Ovary (tissue), 9 donors: Measurements from ENCODE around the gene SLAMF7. TPM values are rescaled to one million over a fixed set of nuclear protein-coding genes. Genes with fewer than 3 reads are reported as not detected.

Experiments
- DNase-seq, 5 donors: peaks; one replicate each; pipeline ENCODE4 v3.0.0-alpha.2; 2019 to 2020
- H3K27ac ChIP-seq, 2 donors: fragments of 200-600 bp; one replicate each; pipeline versions ENCODE4 v1.5.1 to v1.8.0; 2019 to 2022
- H3K27me3 ChIP-seq: fragments of 200-600 bp; one replicate; pipeline ENCODE4 v1.8.0; 2022
- H3K36me3 ChIP-seq: fragments of 200-600 bp; sonication (generic); one replicate; pipeline ENCODE4 v1.5.1; 2019
- H3K4me1 ChIP-seq: one replicate; pipeline ENCODE4 v1.8.1; 2013; ENCODE audit warnings: mild to moderate bottlenecking, moderate library complexity; ENCODE audit not compliant: insufficient read depth
- H3K4me3 ChIP-seq: fragments of 200-600 bp; sonication (generic); one replicate; pipeline ENCODE4 v1.5.1; 2017
- H3K9me3 ChIP-seq, 2 donors: fragments of 200-600 bp in 1 of 2; sonication (generic) in 1 of 2; one replicate each; pipeline versions ENCODE4 v1.5.1 to v1.8.1; 2013 to 2019; ENCODE audit warnings: mild to moderate bottlenecking in 1 of 2, moderate library complexity in 1 of 2
- CTCF ChIP-seq, 3 donors: fragments of 450-650 bp in 2 of 3; fragments of 200-600 bp in 1 of 3; IDR thresholded peaks; one replicate each; pipeline versions ENCODE4 v1.5.1 to v1.8.0; 2016 to 2022; ENCODE audit warnings: antibody characterized with exemption in 3 of 3, mild to moderate bottlenecking in 1 of 3
- EP300 ChIP-seq: sonication (generic); formaldehyde crosslinking; IDR thresholded peaks from one replicate; pipeline ENCODE4 v1.6.1; 2017; ENCODE audit warnings: antibody characterized with exemption
- POLR2A ChIP-seq: fragments of 450-650 bp; IDR thresholded peaks from one replicate; pipeline ENCODE4 v1.6.1; 2017; ENCODE audit warnings: antibody characterized with exemption, mild to moderate bottlenecking, moderate library complexity
- WGBS, 3 donors: extraction: QIAGEN DNeasy Blood & Tissue Kit in 1 of 3; methylation state at CpG; one replicate each; pipeline versions ENCODE4 v1.1.5 to v1.1.7; 2013 to 2017; 5-methylcytosine and 5-hydroxymethylcytosine counted together
- intact Hi-C, 4 donors: fragments of 100-400 bp; cut with DNase I; formaldehyde crosslinking; loops; one replicate each; pipeline versions ENCODE4 v1.11.0 to v1.15.1; 2022 to 2023
- polyA plus RNA-seq, 2 donors: library from polyadenylated mRNA; stranded (reverse); fragments of 200-250 nt in 1 of 2; fragments of 350-450 nt in 1 of 2; fragmentation: Illumina TruSeq in 1 of 2; extraction: RNeasy Lipid Tissue Mini Kit (QIAGEN cat#74804) in 1 of 2; gene quantifications; one replicate each; pipeline ENCODE4 v1.2.3, GENCODE V29; 2013 to 2014
- total RNA-seq, 7 donors: library from RNA; depleted of rRNA in 2 of 7; stranded (reverse); fragments of >200 nt in 2 of 7; fragmentation: NEBNext Ultra II Directional in 3 of 7; extraction: Animal tissue kit (Norgen Biotek cat#: 25700) in 3 of 7; gene quantifications; one replicate each; pipeline versions ENCODE4 v1.1.0 to v1.2.4, GENCODE V29; 2016 to 2023
- donor health status: DM: no; HTN: no; CAD: no; lungs with moderate emphysema.
- donor health status: DM: no; HTN: no; CAD: no.
- donor health status: Bipolar disorder and iron deficiency.
- donor health status: DM: yes; HTN: yes; CAD: no.
- donor health status: DM: no; HTN: no; CAD: no.
- donor health status: DM: yes; HTN: yes; CAD: no.

Gene SLAMF7
- total and polyA plus RNA-seq, 9 donors, result 0.32 to 7.3 (median 0.84) TPM; not detected in 1

- Histone ChIP-seq H3K9me3 (no peaks in the 10 kb centered on the region), H3K27ac (no peak overlapping the region), H3K27me3 (no peaks in the 10 kb centered on the region), H3K36me3 (no peaks in the 10 kb centered on the region), H3K4me1 (no peaks in the 10 kb centered on the region), H3K4me3 (no peak overlapping the region)
- no peak for TF ChIP-seq POLR2A
- no peak for TF ChIP-seq EP300
- no peak for TF ChIP-seq CTCF (IDR thresholded peaks at IDR 0.05)
- intact Hi-C loops, result no loop called here
- WGBS, 3 donors, result 41 to 52% (median 43%) methylated on average over 4 of the region's 4 CpGs
- DNase-seq, result no peak
Measured at GRCh38 chr1:160797861-160798273, 58.8 kb downstream of the SLAMF7 start.

DNA sequence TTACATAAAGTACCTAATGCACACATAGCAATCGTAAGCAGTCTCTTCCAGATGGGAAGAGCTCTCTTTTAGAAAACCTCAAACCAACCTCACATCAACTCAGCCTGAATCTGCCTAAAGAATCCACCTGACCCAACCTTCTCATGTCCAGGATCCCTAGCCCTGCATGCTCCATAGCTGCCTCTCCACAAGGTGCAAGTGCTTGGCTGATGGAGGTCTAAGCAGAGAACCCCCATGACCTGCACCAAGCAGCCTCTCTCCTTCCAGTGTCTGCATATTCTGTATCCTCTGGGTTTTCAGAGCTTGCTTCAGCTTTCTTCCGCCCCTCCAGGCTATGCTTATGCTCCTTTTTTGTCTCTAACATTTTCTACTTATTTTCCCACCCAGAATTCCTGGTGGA lies 59.4 kb downstream of the SLAMF7 start:
- no peak overlapping the region for H3K4me3 ChIP-seq
- no peaks in the 10 kb centered on the region for H3K36me3 ChIP-seq
- no peaks in the 10 kb centered on the region for H3K27me3 ChIP-seq
- H3K4me1 ChIP-seq, result no peaks in the 10 kb centered on the region
- DNase-seq, result no peak
- TF ChIP-seq POLR2A (no peak), EP300 (no peak), CTCF (IDR thresholded peaks at IDR 0.05) (no peak)
- 89 to 95% (median 93%) methylated on average over 2 of the region's 2 CpGs for WGBS, 3 donors
- no peaks in the 10 kb centered on the region for H3K9me3 ChIP-seq
- intact Hi-C loops, result no loop called here
- no peak overlapping the region for H3K27ac ChIP-seq

DNA sequence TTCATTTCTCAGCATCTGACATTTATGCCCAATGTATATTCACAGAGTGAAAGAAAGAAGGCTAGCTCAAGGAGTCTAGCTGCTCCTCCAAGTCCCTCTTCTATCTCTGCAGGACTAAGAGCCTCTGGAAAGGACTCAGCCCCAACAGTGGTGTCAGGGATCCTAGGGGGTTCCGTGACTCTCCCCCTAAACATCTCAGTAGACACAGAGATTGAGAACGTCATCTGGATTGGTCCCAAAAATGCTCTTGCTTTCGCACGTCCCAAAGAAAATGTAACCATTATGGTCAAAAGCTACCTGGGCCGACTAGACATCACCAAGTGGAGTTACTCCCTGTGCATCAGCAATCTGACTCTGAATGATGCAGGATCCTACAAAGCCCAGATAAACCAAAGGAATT lies 60.6 kb downstream of the SLAMF7 start:
- Histone ChIP-seq H3K4me1 (no peaks in the 10 kb centered on the region), H3K27me3 (no peaks in the 10 kb centered on the region), H3K4me3 (no peak overlapping the region), H3K36me3 (no peaks in the 10 kb centered on the region), H3K27ac (no peak overlapping the region), H3K9me3 (no peaks in the 10 kb centered on the region)
- 86 to 91% (median 88%) methylated on average over 5 of the region's 5 CpGs for WGBS, 3 donors
- intact Hi-C loops, result no loop called here
- TF ChIP-seq POLR2A, result no peak
- TF ChIP-seq CTCF (IDR thresholded peaks at IDR 0.05), result no peak
- TF ChIP-seq EP300, result no peak
- DNase-seq, result no peak

GRCh38 chr1:160800142-160800541 lies 61.1 kb downstream of the SLAMF7 start:
- DNase-seq, result no peak
- 96 to 98% (median 96%) methylated on average over 1 of the region's 1 CpG for WGBS, 3 donors
- Histone ChIP-seq H3K36me3 (no peaks in the 10 kb centered on the region), H3K9me3 (no peaks in the 10 kb centered on the region), H3K27me3 (no peaks in the 10 kb centered on the region), H3K27ac (no peak overlapping the region), H3K4me3 (no peak overlapping the region), H3K4me1 (no peaks in the 10 kb centered on the region)
- TF ChIP-seq EP300 (no peak), POLR2A (no peak)
- intact Hi-C loops, result no loop called here

GRCh38 chr1:160800645-160801408 lies 61.8 kb downstream of the SLAMF7 start:
- Histone ChIP-seq H3K4me1 (no peaks in the 10 kb centered on the region), H3K36me3 (no peaks in the 10 kb centered on the region), H3K9me3 (no peaks in the 10 kb centered on the region), H3K27ac (no peak overlapping the region), H3K4me3 (no peak overlapping the region), H3K27me3 (no peaks in the 10 kb centered on the region)
- 48 to 71% (median 58%) methylated on average over 4 of the region's 4 CpGs for WGBS, 3 donors
- intact Hi-C loops, result no loop called here
- TF ChIP-seq EP300 (no peak), CTCF (IDR thresholded peaks at IDR 0.05) (no peak), POLR2A (no peak)
- no peak for DNase-seq
